Germinal center (tissue), 1 donor: ENCODE results near the gene ST6GALNAC3.

Experiments used
- DNase-seq: peaks from one replicate; pipeline ENCODE4 v3.0.0; 2012; ENCODE audit warnings: mixed read lengths, low spot score

ST6GALNAC3 gene

DNA sequence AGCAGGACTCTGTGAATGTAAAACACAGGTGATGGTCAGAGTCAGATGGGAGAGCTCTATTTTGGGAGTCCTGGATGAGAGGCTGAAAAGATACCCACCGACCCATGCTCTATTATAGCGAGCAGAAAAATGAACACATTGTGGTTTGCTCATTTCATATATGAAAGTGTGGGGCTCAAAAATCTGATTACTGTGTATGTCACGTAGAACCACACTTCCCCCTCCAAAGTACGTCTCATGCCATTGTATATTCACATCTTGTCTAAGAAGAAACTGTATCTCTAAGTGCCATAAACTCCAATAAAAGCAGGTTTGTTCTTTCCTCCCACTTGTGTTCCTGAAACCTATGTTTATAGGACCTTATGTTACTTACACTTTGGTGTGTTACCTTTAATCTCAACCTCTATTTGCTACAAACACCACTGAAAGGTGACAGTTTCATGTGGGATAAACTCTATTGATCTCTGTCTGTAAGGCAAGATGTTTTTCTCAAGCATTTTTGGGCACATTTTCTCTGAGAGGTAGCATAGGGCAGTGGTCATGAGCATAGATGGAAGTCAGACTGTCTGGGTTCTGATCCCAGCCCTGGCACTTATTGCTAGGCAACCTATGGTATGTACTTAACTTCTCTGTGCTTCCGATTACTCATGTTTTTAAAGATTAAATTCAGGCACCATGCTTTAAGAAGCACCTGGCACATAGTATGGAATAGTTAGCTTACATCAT is 214.4 kb downstream of the ST6GALNAC3 start:
- DNase-seq, result no peak

DNA sequence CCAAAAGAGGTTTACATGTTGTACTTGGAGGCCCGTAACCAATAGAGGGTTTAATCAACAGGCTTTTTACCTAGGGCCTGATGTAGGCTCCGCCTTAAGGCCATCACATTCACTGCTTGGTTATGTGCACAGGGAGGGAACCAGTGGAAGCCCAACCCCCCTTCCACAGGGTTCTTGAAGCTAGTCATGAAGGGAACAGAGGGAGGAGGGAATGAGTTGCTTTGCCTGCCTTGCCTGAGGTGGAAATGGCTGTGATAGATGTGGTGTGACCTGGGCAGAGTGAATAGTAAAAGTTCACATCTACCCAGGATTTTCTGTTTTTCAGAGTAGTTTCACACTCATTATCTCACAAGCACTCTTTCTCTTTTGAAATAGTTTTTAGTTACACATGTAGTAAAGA is 215.1 kb downstream of the ST6GALNAC3 start:
- no peak for DNase-seq

GRCh38 chr1:76290271-76290670 is 215.7 kb downstream of the ST6GALNAC3 start:
- DNase-seq, result no peak

- no peak for DNase-seq
These were observed 216.6 kb downstream of the ST6GALNAC3 start for GRCh38 chr1:76291191-76291590.

- no peak for DNase-seq
These were observed 217.2 kb downstream of the ST6GALNAC3 start for GRCh38 chr1:76291737-76292136.

- DNase-seq, result no peak
These were observed 218.1 kb downstream of the ST6GALNAC3 start for GRCh38 chr1:76292418-76293184.

- DNase-seq, result no peak
These were observed 219.3 kb downstream of the ST6GALNAC3 start for GRCh38 chr1:76293831-76294230.

GRCh38 chr1:76294482-76295194 is 220.1 kb downstream of the ST6GALNAC3 start:
- DNase-seq, result no peak

DNA sequence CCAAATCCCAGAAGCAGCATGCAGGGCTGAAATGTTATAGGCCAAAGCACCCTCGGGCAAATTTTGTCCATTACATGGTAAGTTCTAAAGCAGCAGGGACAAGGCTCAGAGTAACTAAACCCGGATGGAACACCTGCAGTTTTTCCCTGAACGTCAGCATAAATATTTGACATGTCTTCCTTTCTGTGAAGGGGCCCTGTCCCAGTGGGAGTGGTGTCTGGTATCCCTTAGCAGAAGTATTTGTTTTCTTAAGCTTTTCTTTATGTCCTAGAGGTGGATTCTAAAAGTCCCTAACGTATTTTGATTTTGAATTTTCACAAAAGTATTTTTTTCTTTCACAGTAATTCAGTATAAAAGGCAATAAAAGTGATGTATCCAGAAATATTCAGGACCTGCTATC is 223.9 kb downstream of the ST6GALNAC3 start:
- no peak for DNase-seq

DNA sequence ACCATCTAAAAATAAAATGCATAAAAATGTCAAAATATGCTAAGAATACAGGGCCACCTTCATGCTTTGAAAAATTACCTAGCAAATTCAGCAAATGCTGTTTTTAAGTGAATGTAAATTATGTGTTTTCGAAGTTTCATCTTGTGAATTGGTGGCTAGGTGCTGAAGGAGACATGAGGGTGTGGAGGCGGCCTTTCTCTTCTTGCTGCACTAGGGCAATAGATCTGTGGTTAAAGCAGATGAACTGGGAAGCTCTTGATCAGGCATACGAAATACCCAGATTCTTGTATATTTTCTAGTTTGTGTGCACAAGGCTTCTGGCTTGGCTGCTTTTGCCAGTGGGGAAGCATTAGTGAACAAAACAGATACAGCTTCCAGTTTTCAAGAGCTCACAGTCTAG is 224.5 kb downstream of the ST6GALNAC3 start:
- DNase-seq, result no peak

GRCh38 chr1:76300556-76300955 is 226.0 kb downstream of the ST6GALNAC3 start:
- DNase-seq, result no peak

- no peak for DNase-seq
These were observed 228.3 kb downstream of the ST6GALNAC3 start for GRCh38 chr1:76302711-76303339.

GRCh38 chr1:76303340-76303717 is 228.8 kb downstream of the ST6GALNAC3 start:
- DNase-seq, result no peak

GRCh38 chr1:76313304-76313703 is 238.8 kb downstream of the ST6GALNAC3 start:
- DNase-seq, result no peak

DNA sequence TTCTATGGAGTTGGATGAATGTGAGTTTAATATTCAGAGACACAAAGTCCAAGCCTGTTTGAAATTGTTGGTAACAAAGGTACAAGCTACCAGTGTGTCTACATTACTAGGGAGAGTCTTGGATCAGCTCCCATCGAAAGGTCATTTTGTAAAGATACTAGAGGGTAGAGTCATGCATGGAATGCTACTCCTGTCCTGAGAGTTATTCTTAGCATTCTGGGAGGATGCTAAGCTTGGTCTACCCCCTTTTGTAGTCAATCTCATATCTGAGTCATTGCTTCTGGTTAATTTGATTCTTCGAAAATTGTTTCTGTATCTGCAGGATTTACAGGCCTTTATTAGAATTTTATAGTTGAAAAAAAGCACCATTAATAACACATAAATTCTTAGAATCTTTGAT is 240.2 kb downstream of the ST6GALNAC3 start:
- DNase-seq, result no peak

GRCh38 chr1:76317299-76317900 is 242.9 kb downstream of the ST6GALNAC3 start:
- DNase-seq, result no peak

DNA sequence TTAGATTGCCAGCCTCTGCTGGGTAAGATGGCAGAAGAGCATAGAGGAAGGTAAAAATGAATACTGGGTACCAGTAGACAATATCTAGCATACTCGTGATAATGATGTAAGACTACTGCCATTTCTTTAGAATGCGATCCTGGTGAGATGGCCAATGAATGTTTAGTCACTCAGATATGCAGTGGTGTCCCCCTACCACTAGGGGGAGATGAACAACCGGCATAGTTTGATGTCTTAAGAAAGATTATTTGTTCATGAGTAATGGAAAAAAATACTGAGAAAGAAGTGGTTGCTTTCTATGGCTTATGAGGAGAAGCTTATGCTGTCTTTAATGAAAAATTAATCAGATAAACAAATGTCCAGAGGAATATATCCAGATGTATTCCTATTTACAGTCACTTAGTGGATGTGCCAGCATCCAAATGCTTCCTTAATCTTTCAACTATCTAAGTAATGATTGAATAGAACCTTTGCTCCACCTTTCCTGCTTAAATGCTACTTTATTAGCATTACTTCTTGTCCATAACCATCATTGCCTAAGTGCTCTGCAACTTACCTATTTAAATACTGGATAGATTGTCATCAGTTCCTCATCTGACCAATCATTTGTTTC is 256.6 kb downstream of the ST6GALNAC3 start:
- peak; percentile 30 for DNase-seq

DNA sequence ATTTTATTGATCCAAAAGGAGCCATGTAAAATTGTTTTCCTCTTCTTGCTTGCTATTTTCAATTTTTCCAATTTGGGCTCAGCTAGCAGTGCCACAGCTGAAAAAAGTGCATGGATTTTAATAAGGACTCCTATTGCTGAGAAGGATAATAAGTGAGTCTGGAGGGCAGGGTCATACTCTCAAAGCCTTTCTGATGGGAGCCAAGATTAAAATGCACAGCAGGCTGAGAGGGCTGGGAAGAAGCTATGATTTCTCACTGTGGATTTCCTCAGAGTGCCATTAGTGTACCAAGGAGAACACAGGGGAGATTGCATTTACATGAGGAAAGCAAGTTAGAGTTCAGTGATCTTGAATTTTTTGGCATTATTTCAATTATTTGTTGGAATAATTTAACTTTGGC is 261.3 kb downstream of the ST6GALNAC3 start:
- DNase-seq, result no peak

GRCh38 chr1:76336931-76337371 is 262.4 kb downstream of the ST6GALNAC3 start:
- no peak for DNase-seq

- no peak for DNase-seq
These were observed 263.1 kb downstream of the ST6GALNAC3 start for GRCh38 chr1:76337542-76338219.

DNA sequence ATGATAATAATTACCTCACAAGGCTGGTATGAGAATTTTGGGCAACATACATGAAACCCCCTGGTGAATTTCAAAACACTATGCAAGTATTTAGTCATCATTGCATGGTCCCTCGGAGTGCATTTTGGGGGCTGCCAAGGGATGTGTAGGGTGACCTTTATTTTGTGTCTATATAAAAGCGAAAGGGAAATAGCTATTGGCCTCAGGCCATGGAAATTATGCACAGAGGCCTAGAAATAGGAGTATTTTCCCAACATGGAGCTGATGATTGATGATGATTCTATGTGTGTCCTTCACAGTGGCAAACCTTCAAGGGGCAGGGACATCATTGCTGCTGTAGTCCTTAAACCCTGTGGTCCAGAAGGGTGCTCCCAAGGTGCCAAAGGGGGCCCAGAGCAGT is 265.5 kb downstream of the ST6GALNAC3 start:
- DNase-seq, result no peak
